ENCODE data around the gene MT2A.

DNA sequence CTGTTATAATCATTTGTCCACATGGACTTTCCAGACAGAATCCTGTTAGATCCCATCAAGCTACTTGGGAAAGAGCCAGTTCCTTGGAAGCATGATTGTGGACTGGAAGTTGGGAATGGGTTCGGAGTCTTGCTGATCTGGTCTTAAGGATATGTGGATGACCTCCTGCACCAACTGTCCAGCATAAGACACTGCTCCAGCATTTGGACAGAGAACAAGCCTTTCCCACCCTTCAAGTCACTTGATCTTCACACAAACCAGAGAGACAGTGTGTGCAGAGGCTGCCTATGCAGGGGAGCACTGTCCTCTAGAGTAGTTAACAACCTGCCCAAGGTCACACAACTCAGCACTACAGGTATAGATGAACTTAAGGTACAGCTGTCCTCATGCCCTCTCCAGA is 37.5 kb downstream of the MT2A start:
- TF ChIP-seq POLR2A (IDR thresholded peaks at IDR 0.05) (no peak), CTCF (IDR thresholded peaks at IDR 0.05) (no peak)
